SKM-1 (cell line): ENCODE measurements around the gene HTR2B.
"Not testable (repeated sequence)": the region's sequence is repeated elsewhere in the genome, so short reads cannot be mapped to it uniquely, and the experiment has no call there.

Source experiments
- DNase-seq: peaks from one replicate; lab custom pipeline; 2025; ENCODE audit not compliant: unreplicated experiment; lab: John Stamatoyannopoulos, UW

HTR2B gene

GRCh38 chr2:231133365-231134099, 8.7 kb upstream of the HTR2B start:
- DNase-seq = no peak

GRCh38 chr2:231132129-231132528, 7.3 kb upstream of the HTR2B start:
- no peak for DNase-seq

DNA sequence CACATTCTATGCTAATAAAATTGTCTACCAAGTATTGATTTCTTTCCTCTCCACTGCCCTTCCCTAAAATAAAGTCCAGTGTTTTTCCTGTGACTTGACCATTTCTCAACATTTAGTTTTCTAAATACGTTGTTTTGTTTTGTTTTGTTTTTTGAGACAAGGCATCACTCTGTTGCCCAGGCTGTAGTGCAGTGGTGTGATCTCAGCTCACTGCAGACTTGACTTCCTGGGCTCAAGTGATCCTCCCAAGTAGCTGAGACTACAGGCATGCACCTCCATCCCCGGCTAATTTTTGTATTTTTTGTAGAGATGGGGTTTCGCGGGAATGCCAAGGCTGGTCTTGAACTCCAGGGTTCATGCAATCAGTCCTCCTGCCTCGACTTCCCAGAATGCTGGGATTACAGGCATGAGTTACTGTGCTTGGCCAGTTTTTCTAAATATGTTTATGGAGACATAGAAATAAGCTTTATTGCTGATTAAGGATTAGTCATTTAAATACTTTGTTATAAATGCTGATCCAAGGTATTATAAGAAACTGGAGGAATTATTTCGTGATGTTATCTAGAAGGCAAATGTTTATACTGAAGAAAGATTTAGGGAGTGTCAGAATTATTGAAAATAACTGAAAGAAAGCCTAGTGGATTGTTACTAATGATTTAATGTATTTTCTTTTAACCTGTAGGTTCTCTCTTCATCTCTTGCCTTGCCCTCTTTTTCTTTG, 5.7 kb upstream of the HTR2B start:
- DNase-seq = no peak

DNA sequence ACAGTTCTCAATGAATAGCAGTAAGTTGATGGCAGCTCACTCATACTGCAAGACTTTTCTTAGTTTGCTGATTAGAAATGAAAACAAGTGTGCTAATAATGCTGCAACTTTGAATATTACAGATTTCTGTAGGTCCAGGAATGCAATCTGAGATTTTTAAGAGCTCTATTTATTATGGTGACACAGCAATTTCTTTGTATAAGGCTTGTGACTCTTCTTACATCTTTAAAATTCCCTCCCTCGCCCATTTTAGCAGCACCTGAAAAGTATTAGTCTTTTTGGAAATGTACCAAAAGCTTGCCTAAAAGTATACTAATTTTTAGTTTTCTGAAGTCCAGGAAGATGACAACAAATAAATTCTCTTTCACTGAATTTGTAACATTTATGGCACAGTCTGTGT, 4.4 kb upstream of the HTR2B start:
- no peak for DNase-seq

DNA sequence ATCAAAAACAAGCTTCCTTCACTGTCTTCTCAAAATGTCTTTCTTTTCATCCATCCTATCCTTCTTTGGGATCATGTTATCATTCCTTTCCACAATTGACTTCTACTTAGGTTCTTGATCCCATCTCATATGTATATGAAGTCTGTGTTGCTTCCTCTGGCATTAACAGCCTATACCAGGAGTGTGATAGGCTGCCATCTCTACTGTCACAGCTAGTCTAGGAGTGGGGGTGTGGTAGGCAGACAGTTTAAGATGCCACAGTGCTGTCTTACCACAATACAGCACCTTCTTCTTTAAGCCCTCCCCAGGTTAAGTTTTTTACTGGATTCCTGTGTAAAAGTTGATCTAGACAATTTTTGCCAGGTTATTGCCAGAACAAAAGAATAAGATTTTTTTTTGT, 3.7 kb upstream of the HTR2B start:
- DNase-seq = no peak

- no peak for DNase-seq
Measured at GRCh38 chr2:231127936-231128335, 3.1 kb upstream of the HTR2B start.

- no peak for DNase-seq
Measured at GRCh38 chr2:231127480-231127879, 2.6 kb upstream of the HTR2B start.

DNA sequence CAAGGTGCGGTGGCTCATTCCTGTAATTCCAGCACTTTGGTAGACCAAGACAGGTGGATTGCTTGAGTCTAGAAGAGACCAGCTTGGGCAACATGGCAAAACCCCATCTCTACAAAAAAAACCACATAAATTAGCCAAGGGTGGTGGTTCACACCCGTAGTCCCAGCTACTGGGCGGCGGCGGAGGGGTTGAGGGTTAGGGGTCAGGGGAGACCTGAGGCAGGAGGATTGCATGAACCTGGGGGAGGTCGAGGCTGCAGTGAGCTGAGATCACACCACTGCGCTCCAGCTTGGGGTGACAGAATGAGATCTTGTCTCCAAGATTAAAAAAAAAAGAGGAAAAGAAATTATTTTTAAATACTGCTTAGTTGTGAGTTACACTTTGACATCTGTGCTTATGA, 1.3 kb upstream of the HTR2B start:
- DNase-seq = no peak

GRCh38 chr2:231123362-231123898, 1.4 kb downstream of the HTR2B start:
- no peak for DNase-seq

- DNase-seq = no peak
Measured at GRCh38 chr2:231118614-231118942, 6.3 kb downstream of the HTR2B start.

- no peak for DNase-seq
Measured at GRCh38 chr2:231117922-231118613, 6.8 kb downstream of the HTR2B start.

DNA sequence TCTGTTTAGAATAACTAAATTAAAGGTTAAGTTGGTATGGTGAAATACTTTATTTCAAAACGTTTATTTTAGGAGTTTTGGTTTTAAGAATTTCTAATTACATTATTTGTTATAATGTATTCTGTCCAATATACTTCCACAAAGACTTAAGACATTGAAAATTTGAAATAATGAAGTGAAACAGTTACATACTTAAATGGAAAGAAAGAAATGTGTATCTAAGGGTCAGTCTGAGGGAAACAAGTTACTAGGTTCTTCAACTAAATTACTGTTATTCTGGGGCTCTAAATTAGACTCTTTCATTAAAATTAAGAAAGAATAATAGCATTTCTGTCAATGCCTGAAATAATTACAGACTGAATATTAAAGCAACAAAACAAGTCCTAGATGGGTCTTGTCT, 7.7 kb downstream of the HTR2B start:
- no peak for DNase-seq

- no peak for DNase-seq
Measured at GRCh38 chr2:231115651-231116050, 9.2 kb downstream of the HTR2B start.

GRCh38 chr2:231113489-231113888, 11.4 kb downstream of the HTR2B start:
- DNase-seq = no peak

DNA sequence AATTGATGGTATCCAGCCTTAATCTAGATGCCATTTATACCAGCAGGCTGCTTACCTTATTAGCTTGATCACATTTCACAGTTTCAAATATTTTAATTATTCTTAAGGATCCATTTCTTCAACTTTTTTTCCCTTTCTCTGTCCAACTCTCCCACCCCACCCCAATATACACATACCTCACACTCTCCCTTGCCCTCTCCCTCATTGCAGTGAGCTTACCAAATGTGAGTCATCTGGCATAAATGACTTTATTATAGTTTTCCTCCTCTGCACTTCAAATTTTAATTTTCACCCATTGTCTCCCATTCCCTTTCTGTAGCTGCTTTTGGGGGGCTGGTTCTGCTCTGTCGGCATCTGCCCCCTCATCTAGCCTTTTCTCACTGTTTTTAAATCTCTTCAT, 12.9 kb downstream of the HTR2B start:
- DNase-seq = no peak

- no peak for DNase-seq
Measured at GRCh38 chr2:231110551-231110950, 14.3 kb downstream of the HTR2B start.

GRCh38 chr2:231104115-231104713, 20.6 kb downstream of the HTR2B start:
- peak; percentile 41 for DNase-seq

DNA sequence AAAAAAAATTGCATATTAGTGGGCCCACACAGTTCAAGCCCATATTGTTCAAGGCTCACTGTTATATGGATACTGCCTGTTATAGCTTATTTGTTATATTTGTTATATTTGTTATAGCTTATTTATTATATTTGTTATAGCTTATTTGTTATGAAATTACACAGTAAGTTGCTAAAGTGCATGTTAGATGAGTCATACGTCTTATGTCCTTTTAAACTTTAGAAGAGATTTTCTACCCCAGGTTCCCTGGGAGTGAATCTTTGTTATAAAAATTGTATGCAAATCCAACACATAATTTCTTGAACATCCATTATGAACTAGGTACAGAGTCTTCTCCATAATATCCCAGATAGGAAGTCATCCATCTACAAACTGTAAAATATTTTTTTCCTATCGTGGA, 22.1 kb downstream of the HTR2B start:
- no peak for DNase-seq

DNA sequence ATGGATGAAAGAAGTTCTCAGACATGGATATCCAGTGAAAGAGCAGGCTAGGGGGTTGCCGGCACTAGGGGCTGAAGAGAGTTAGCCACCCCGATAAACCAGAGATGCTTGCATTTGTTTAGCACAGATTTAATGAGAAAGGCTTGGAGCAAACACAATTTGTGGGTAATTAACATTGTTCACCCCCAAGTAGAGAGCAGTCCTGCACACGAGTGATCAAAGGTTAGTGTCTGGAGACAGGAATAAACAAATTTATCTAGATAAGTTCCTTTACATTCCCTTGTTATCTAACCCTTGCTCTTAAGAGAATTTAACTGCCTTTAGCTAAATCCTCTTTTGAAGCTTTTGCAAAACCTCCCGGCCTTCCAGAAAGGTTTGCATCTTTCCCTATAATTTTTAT, 23.9 kb downstream of the HTR2B start:
- DNase-seq = no peak

DNA sequence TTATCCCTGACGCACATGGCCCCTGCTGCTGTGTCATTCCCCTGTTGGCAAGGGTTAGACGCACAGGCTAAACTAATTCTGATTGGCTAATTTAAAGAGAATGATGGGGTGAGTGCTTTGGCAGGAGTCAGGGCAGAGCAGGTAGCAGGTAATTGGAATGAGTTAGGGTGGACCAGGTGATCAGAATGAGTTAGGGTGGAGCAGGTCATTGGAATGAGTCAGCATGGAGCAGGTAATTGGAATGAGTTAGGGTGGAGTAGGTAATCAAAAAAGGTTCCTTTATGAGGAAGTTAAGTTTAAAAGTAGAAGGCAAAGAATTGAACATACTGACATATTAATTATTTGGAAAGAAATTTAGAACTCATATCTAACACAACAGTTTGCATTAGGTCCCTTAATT, 24.5 kb downstream of the HTR2B start:
- not testable (repeated sequence) for DNase-seq

GRCh38 chr2:231099918-231100317, 24.9 kb downstream of the HTR2B start:
- no peak for DNase-seq
